Tibial nerve (tissue), 4 donors: ENCODE measurements around the gene ZNF385D. TPM values are rescaled to one million over a fixed set of nuclear protein-coding genes. Genes with fewer than 3 reads are reported as not detected.

ENCODE experiments used
- DNase-seq, 2 donors: peaks; one replicate each; pipeline ENCODE4 v3.0.0-alpha.2; 2019; ENCODE audit warnings: low spot score in 2 of 2
- H3K27ac ChIP-seq, 4 donors: fragments of 200-600 bp; sonication (generic) in 3 of 4; one replicate each; pipeline ENCODE4 v1.5.1; 2017 to 2019; ENCODE audit warnings: mild to moderate bottlenecking in 1 of 4
- H3K27me3 ChIP-seq, 2 donors: fragments of 200-600 bp; sonication (generic) in 1 of 2; one replicate each; pipeline versions ENCODE4 v1.5.1 to v1.6.0; 2017 to 2019
- H3K36me3 ChIP-seq, 3 donors: fragments of 200-600 bp; sonication (generic); one replicate each; pipeline ENCODE4 v1.5.1; 2018 to 2019
- H3K4me1 ChIP-seq, 4 donors: fragments of 200-600 bp; sonication (generic) in 3 of 4; one replicate each; pipeline ENCODE4 v1.5.1; 2017 to 2019
- H3K4me3 ChIP-seq, 4 donors: fragments of 200-600 bp; sonication (generic) in 3 of 4; one replicate each; pipeline ENCODE4 v1.5.1; 2017 to 2019; ENCODE audit warnings: mild to moderate bottlenecking in 1 of 4, moderate library complexity in 1 of 4
- H3K9me3 ChIP-seq, 4 donors: fragments of 200-600 bp; sonication (generic) in 3 of 4; one replicate each; pipeline ENCODE4 v1.5.1; 2017 to 2019
- CTCF ChIP-seq, 5 experiments: fragments of 200-600 bp in 3 of 5; fragments of 450-650 bp in 2 of 5; sonication (generic) in 3 of 5; IDR thresholded peaks; one replicate each; pipeline ENCODE4 v1.5.1; 2016 to 2019; ENCODE audit warnings: antibody characterized with exemption in 5 of 5, mild to moderate bottlenecking in 3 of 5, moderate library complexity in 2 of 5
- EP300 ChIP-seq, 2 donors: sonication (generic); formaldehyde crosslinking; IDR thresholded peaks; one replicate each; pipeline ENCODE4 v1.6.1; 2017; ENCODE audit warnings: antibody characterized with exemption in 2 of 2, mild to moderate bottlenecking in 1 of 2
- POLR2A ChIP-seq, 2 donors: fragments of 450-650 bp; IDR thresholded peaks; one replicate each; pipeline ENCODE4 v1.6.1; 2017; ENCODE audit warnings: antibody characterized with exemption in 2 of 2, mild to moderate bottlenecking in 2 of 2, moderate library complexity in 2 of 2
- WGBS, 2 donors: methylation state at CpG; one replicate each; pipeline ENCODE4 v1.1.5; 2018; 5-methylcytosine and 5-hydroxymethylcytosine counted together
- total RNA-seq, 4 donors: library from RNA; depleted of rRNA; stranded (reverse); fragments of >200 nt; gene quantifications; one replicate each; pipeline ENCODE4 v1.1.0, GENCODE V29; 2016

ZNF385D gene
- total RNA-seq, 4 donors from 2014 or later = 2.7 to 9.0 (median 4.4) TPM

- TF ChIP-seq POLR2A (IDR thresholded peaks at IDR 0.05) (no peak), CTCF (IDR thresholded peaks at IDR 0.05) (no peak), EP300 (IDR thresholded peaks at IDR 0.05) (no peak)
- Histone ChIP-seq H3K4me3 (no peak overlapping the region), H3K36me3 (no peaks in the 10 kb centered on the region), H3K9me3 (no peaks in the 10 kb centered on the region), H3K4me1 (no peaks in the 10 kb centered on the region), H3K27me3 (no peaks in the 10 kb centered on the region), H3K27ac (no peak overlapping the region)
- DNase-seq = no peak
- 81 to 91% methylated on average over 6 of the region's 6 CpGs for WGBS, 2 donors
These were observed 317.3 kb downstream of the ZNF385D start for GRCh38 chr3:21433751-21434150.

GRCh38 chr3:21426920-21427319, 324.1 kb downstream of the ZNF385D start:
- H3K9me3 ChIP-seq = peaks cover 0 to 4% (median 0%) of the 10 kb centered on the region in 4 donors
- H3K27ac ChIP-seq = no peak overlapping the region
- no peaks in the 10 kb centered on the region for H3K4me1 ChIP-seq
- 81 to 83% methylated on average over 4 of the region's 4 CpGs for WGBS, 2 donors
- TF ChIP-seq EP300 (IDR thresholded peaks at IDR 0.05) (no peak), POLR2A (IDR thresholded peaks at IDR 0.05) (no peak), CTCF (IDR thresholded peaks at IDR 0.05) (no peak)
- DNase-seq = no peak
- H3K27me3 ChIP-seq = no peaks in the 10 kb centered on the region
- no peak overlapping the region for H3K4me3 ChIP-seq
- no peaks in the 10 kb centered on the region for H3K36me3 ChIP-seq

- 75 to 86% methylated on average over 2 of the region's 2 CpGs for whole genome bisulfite sequencing, 2 donors
- Histone ChIP-seq H3K27ac (no peak overlapping the region), H3K27me3 (no peaks in the 10 kb centered on the region), H3K4me1 (no peaks in the 10 kb centered on the region), H3K9me3 (peaks cover 0 to 4% (median 0%) of the 10 kb centered on the region in 4 donors), H3K36me3 (no peaks in the 10 kb centered on the region), H3K4me3 (no peak overlapping the region)
- DNase-seq = no peak
- TF ChIP-seq POLR2A (IDR thresholded peaks at IDR 0.05) = no peak
- no peak for TF ChIP-seq CTCF (IDR thresholded peaks at IDR 0.05)
- TF ChIP-seq EP300 (IDR thresholded peaks at IDR 0.05) = no peak
These were observed 325.3 kb downstream of the ZNF385D start for GRCh38 chr3:21425715-21426114.

- Histone ChIP-seq H3K9me3 (no peaks in the 10 kb centered on the region), H3K36me3 (no peaks in the 10 kb centered on the region), H3K4me1 (no peaks in the 10 kb centered on the region), H3K27me3 (no peaks in the 10 kb centered on the region), H3K4me3 (no peak overlapping the region), H3K27ac (no peak overlapping the region)
- TF ChIP-seq EP300 (IDR thresholded peaks at IDR 0.05) = no peak
- no peak for TF ChIP-seq POLR2A (IDR thresholded peaks at IDR 0.05)
- no peak for TF ChIP-seq CTCF (IDR thresholded peaks at IDR 0.05)
- no peak for DNase-seq
- WGBS, 2 donors = 66 to 72% methylated on average over 9 of the region's 9 CpGs
These were observed 329.9 kb downstream of the ZNF385D start for GRCh38 chr3:21421096-21421495.

- H3K36me3 ChIP-seq = no peaks in the 10 kb centered on the region
- WGBS, 2 donors = 42 to 74% methylated on average over 1 of the region's 1 CpG
- TF ChIP-seq CTCF (IDR thresholded peaks at IDR 0.05) = no peak
- TF ChIP-seq EP300 (IDR thresholded peaks at IDR 0.05) = no peak
- TF ChIP-seq POLR2A (IDR thresholded peaks at IDR 0.05) = no peak
- no peak overlapping the region for H3K4me3 ChIP-seq
- H3K27ac ChIP-seq = no peak overlapping the region
- no peaks in the 10 kb centered on the region for H3K27me3 ChIP-seq
- no peaks in the 10 kb centered on the region for H3K9me3 ChIP-seq
- DNase-seq = no peak
- no peaks in the 10 kb centered on the region for H3K4me1 ChIP-seq
These were observed 333.0 kb downstream of the ZNF385D start for GRCh38 chr3:21417991-21418390.
